Putamen (tissue), 1 donor: ENCODE measurements around the gene PRPF39.
"Not testable (repeated sequence)": the region's sequence is repeated elsewhere in the genome, so short reads cannot be mapped to it uniquely, and the experiment has no call there.

Source experiments
- DNase-seq: peaks from one replicate; pipeline ENCODE4 v3.0.0-alpha.2; 2016; ENCODE audit warnings: low spot score

PRPF39 gene

GRCh38 chr14:45083976-45084722, at the start of gene PRPF39:
TSS of gene PRPF39 (plus strand) at chr14:45084116. CDS start at chr14:45095240, 11,124 bp downstream.
- peak; percentile 93 for DNase-seq

DNA sequence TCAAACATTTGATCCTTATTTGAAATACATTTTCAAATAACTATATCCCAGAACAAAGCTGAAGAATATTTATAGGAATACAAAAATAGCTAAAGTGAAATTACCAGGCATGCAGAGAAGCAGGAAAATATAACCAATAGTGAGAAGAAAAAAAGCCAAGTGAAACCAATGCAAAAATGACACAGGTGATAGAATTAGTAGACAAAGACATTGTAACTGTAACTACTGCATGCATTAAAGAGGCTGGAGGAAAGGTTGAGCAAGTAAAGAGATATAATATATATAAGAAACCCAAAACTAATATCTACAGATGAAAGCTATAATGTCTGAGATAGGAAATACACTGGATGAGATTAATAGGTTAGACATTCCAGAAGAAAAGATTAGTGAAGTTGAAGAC, 49.2 kb upstream of the PRPF39 start:
- no peak for DNase-seq

- no peak for DNase-seq
Observed at GRCh38 chr14:45038256-45038655, 45.7 kb upstream of the PRPF39 start.

DNA sequence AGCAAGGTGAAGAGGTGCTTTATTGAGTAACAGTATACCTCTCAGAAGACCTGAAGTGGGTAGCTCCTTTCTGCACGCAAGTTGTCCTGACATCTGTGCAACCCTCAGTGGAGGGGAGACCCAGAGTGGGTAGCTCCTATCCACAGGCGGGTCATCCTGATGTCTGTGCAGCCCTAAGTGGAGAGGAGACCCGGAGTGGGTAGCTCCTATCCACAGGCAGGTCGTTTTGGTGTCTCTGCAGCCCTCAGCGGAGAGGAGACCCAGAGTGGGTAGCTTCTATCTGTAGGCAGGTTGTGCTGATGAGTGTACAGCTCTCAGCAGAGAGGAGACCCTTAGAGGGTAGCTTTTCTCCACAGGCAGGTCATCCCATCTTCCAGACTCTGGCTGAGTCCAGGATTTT, 45.1 kb upstream of the PRPF39 start:
- no peak for DNase-seq

DNA sequence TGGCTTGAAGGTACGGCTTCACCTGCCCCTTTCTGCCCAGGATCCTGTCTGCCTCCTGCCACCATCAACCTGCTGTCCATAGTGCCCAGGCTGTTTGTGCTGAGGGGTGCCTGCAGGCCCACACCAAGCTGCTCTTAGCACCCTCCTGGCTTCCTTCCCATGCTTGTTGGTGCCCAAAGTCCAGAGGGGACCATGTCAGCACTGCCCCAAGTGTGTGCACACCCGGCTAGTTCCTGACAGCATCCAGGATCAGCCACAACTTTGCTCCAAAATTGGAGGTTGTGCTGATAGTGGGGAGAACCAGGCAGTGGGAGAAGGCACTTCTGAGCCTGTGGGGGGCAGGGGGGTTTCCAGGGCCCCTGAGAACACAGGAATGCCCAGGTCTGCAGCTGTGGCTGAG, 44.5 kb upstream of the PRPF39 start:
- DNase-seq: no peak

GRCh38 chr14:45041641-45042040, 42.3 kb upstream of the PRPF39 start:
- no peak for DNase-seq

GRCh38 chr14:45044638-45045037, 39.3 kb upstream of the PRPF39 start:
- DNase-seq: no peak

GRCh38 chr14:45048385-45048784, 35.5 kb upstream of the PRPF39 start:
- DNase-seq: no peak

DNA sequence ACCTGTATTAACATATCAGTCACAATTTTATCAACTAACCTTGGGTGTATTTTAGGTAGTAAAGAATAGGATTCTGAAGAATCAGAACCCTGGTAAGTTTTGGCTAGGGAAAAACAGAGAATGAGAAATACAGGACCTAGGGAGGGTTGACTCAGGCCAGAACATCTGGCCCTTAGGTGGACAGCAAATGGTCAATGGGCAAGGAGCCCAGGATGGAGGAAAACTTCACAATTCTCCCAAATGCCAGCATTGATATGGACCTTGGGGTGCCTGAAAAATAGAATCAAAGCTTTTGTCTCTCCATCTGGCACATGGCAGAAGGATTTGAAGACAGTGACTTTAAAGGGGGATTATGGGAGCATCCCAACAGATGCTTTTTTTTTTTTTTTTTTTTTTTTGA, 32.7 kb upstream of the PRPF39 start:
- no peak for DNase-seq

GRCh38 chr14:45051896-45052295, 32.0 kb upstream of the PRPF39 start:
- no peak for DNase-seq

DNA sequence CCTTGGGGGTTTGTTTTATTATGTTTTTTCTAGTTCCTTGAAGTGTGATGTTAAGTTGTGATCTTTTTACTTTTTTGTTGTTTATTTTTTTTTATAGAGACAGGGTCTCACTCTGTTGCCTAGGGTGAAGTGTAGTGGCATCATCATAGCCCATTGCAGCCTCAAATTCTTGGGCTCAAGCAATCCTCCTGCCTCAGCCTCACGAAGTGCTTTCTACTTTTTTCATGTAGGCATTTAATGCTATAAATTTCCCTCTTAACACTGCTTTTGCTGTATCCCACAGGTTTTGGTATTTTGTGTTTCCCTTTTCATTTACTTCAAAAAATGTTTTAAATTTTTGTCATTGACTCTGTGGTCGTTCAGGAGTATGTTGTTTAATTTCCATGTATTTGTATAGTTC, 26.6 kb upstream of the PRPF39 start:
- no peak for DNase-seq

DNA sequence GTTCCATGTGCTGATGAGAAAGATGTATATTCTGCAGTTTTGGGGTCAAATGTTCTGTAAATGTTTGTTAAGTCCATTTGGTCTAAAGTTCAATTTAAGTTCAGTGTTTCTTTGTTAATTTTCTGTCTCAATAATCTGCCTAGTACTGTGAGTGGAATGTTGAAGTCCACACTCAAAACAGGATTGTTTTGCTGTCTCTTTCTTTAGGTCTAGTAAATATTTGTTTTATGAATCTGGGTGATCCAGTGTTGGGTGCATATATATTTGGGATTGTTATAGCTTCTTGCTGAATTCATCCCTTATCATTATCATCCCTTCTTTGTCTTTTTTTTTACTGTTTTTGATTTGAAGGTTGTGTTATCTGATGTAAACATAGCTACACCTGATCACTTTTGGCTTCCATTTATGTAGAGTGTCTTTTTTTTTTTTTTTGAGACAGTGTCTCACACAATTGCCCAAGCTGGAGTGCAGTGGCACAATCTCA, 26.0 kb upstream of the PRPF39 start:
- no peak for DNase-seq

GRCh38 chr14:45060551-45060950, 23.4 kb upstream of the PRPF39 start:
- no peak for DNase-seq

DNA sequence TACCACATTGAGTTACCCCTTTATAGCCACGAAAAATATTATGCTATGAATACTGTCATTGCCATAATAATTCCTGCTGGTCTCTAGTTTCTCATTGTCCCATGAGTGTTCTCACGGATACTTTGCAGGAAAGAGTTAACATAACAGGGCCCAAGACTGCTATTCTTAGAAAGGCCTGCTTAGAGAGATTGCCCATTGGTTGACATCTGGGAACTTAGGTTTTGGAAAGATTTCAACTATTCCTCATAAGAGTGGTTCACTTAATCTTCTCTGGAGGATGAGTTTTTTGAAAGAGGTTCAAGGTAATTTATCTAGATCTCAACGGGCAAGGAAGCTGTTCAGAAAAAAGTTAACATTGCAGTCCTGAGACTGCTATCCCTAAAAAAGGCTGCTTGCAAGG, 18.4 kb upstream of the PRPF39 start:
- DNase-seq: no peak

GRCh38 chr14:45065956-45066355, 18.0 kb upstream of the PRPF39 start:
- DNase-seq: no peak

DNA sequence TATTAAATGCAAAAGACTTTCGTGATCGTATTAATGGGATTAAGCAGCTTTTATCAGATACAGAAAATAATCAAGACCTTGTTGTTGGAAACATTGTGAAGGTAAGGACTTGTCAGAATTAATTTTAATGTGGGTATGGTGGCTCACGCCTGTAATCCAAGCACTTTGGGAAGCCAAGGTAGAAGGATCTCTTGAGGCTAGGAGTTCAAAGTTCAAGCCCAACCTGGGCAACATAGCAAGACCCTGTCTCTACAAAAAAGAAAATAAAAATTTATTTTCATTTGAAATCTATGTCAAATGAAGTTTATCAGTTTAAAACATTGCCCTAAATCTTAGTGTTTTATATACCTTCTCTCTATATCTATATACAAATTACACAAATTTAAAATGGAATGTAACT, 17.2 kb upstream of the PRPF39 start:
- no peak for DNase-seq

DNA sequence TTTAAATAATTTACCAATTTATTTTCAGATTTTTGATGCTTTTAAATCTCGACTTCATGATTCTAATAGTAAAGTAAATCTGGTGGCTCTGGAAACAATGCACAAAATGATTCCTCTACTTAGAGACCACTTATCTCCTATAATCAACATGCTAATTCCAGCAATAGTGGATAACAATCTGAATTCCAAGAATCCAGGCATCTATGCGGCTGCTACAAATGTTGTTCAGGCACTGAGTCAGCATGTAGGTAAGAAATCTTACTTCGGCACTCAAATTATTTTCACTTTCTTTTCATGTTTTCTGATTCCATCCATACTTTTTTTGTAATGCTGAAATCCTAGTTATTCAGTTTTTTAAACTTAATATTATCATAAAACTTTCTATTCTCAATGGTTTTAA, 15.5 kb upstream of the PRPF39 start:
- DNase-seq: no peak

DNA sequence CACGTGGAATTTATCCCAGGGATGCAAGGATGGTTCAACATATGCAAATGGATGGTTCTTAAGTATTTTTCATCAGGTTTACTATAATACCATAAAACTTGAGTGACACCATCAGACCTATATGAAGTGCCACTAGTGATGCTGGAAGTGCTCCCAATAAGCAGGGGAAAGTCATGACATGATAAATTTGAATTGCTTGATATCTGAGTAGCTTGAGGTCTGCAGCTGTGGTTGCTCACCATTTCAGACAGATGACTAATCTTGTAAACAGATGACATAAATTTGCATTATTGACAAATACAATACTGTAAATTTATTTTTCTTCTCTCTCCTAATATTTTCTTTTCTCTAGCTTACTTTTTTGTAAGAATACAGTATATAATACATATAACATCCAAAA, 13.7 kb upstream of the PRPF39 start:
- DNase-seq: no peak

DNA sequence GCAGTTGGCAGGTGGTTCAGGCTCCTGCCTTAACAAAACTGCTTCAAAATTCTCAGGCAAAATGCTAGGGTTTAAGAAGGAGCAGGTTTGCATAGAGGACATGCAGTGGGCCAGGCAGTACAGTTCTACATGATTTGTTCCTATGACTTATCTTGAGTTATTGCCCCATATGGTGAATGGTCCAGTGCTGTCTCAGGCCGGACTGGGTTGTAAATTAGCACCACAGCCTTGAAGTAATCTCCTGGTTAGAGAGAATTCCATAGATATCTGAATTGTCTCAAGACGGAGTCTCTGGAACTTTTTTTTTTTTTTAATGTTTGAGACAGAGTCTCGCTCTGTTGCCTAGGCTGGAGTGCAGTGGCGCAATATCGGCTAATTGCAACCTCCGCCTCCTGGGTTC, 11.8 kb upstream of the PRPF39 start:
- DNase-seq: no peak

DNA sequence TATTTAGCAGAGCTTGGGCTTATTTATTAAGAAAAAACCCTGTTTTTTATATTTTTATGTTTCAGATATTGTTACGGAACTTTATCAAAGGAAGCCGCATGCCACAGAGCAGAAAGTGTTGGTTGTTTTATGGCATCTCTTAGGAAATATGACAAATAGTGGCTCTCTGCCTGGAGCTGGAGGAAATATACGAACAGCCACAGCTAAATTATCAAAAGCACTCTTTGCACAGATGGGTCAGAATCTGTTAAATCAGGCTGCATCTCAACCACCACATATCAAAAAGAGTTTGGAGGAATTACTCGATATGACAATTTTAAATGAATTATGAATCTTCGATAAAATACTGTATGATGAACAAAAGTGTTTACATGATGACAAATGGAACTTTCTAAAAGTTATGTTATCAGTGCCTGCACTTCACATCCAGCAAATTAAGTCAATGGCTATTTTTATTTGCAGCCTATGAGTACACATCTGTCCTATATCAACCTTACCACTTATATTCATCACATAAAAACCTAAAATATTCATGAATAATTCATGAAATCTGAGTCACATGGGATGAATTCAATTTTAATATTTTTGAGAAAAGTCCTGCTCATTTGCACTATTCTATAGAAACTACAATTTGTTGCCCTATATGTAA, 10.6 kb upstream of the PRPF39 start:
- no peak for DNase-seq

- DNase-seq: no peak
Observed at GRCh38 chr14:45078323-45078722, 5.6 kb upstream of the PRPF39 start.

DNA sequence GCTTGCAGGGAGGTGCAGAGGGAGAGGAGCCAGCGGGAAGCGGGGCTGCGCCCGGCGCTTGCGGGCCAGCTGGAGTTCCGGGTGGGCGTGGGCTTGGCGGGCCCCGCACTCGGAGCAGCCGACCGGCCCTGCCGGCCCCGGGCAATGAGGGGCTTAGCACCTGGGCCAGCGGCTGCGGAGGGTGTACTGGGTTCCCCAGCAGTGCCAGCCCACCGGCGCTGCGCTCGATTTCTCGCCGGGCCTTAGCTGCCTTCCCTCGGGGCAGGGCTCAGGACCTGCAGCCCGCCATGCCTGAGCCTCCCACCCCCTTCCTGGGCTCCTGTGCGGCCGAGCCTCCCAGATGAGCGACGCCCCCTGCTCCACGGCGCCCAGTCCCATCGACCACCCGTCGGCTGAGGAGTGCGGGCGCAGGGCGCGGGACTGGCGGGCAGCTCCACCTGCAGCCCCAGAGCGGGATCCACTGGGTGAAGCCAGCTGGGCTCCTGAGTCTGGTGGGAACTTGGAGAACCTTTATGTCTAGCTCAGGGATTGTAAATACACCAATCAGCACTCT, 3.4 kb upstream of the PRPF39 start:
- DNase-seq: not testable (repeated sequence)

DNA sequence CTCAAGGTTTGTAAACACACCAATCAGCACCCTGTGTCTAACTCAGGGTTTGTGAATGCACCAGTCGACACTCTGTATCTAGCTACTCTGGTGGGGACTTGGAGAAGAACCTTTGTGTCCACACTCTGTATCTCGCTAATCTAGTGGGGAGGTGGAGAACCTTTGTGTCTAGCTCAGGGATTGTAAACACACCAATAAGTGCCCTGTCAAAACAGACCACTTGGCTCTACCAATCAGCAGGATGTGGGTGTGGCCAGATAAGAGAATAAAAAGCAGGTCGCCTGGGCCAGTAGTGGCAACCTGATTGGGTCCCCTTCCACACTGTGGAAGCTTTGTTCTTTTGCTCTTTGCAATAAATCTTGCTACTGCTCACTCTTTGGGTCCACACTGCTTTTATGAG, 2.8 kb upstream of the PRPF39 start:
- DNase-seq: not testable (repeated sequence)
